DND-41 (cell line): ENCODE results near the gene ZNF827.

Experiments used
- CTCF ChIP-seq: IDR thresholded peaks from 2 replicates; pipeline ENCODE4 v1.5.1; 2012; ENCODE audit warnings: borderline replicate concordance, low read length, moderate library complexity, mild to moderate bottlenecking; ENCODE audit not compliant: poor library complexity, severe bottlenecking; ENCODE audit errors: extremely low read depth
- EZH2 ChIP-seq: IDR thresholded peaks from 3 replicates; pipeline ENCODE4 v1.6.1; 2012; ENCODE audit warnings: borderline replicate concordance, low read depth, mild to moderate bottlenecking, moderate library complexity, low read length, inconsistent platforms; ENCODE audit not compliant: severe bottlenecking

- TF ChIP-seq CTCF = no peak
- no peak for TF ChIP-seq EZH2
Measured at GRCh38 chr4:145719752-145720624, 218.6 kb downstream of the ZNF827 start.
